OCI-LY7 (cell line): Measurements from ENCODE around the gene LRCH3. TPM values are rescaled to one million over a fixed set of nuclear protein-coding genes. Genes with fewer than 3 reads are reported as not detected.

Experiments used
- BruUV-seq: library from RNA; stranded (reverse); fragments of 400-500 nt; replicated peaks from 2 replicates; lab custom pipeline; 2021; lab: Mats Ljungman, UMichigan
- CTCF ChIA-PET: fragments of 300-600 bp; sonication (Branson Sonifier 250); formaldehyde crosslinking; loops from one replicate; lab custom pipeline; 2022; ENCODE audit warnings: antibody characterized with exemption; ENCODE audit not compliant: unreplicated experiment; lab: Charles Lee
- POLR2A ChIA-PET: fragments of 300-600 bp; sonication (Branson Sonifier 250); formaldehyde crosslinking; loops from one replicate; lab custom pipeline; 2022; ENCODE audit warnings: antibody characterized with exemption; lab: Charles Lee
- DNase-seq: peaks from one replicate; pipeline ENCODE4 v3.0.0-alpha.2; 2015; ENCODE audit warnings: low spot score
- H2AFZ ChIP-seq: fragments of 200-600 bp; sonication (generic), shearing (Covaris generic); 2 replicates; pipeline ENCODE4 v1.6.1; 2014; ENCODE audit warnings: mild to moderate bottlenecking, antibody characterized with exemption, low read length, moderate library complexity
- H3K27ac ChIP-seq: fragments of 200-600 bp; sonication (generic); 2 replicates; pipeline ENCODE4 v1.5.1; 2014; ENCODE audit warnings: mixed run types, low read depth, mild to moderate bottlenecking, moderate library complexity, low read length, inconsistent platforms; ENCODE audit not compliant: poor library complexity, severe bottlenecking
- H3K36me3 ChIP-seq: fragments of 200-600 bp; sonication (generic); 2 replicates; pipeline ENCODE4 v1.6.1; 2014; ENCODE audit warnings: mild to moderate bottlenecking, antibody characterized with exemption, low read length, moderate library complexity, mixed read lengths; ENCODE audit not compliant: insufficient read depth
- H3K4me1 ChIP-seq: fragments of 200-600 bp; sonication (generic); 2 replicates; pipeline ENCODE4 v1.5.1; 2014; ENCODE audit warnings: mild to moderate bottlenecking, low read length; ENCODE audit not compliant: insufficient read depth, poor library complexity, severe bottlenecking
- H3K4me2 ChIP-seq: fragments of 200-600 bp; sonication (generic); 2 replicates; pipeline ENCODE4 v1.6.1; 2014; ENCODE audit warnings: mild to moderate bottlenecking, low read length
- H3K4me3 ChIP-seq: fragments of 200-600 bp; sonication (generic); 2 replicates; pipeline ENCODE4 v1.5.1; 2014; ENCODE audit warnings: mild to moderate bottlenecking, low read depth, low read length; ENCODE audit not compliant: poor library complexity, severe bottlenecking
- H3K79me2 ChIP-seq: fragments of 200-600 bp; sonication (generic); 2 replicates; pipeline ENCODE4 v1.6.1; 2016; ENCODE audit warnings: low read depth, mild to moderate bottlenecking, low read length, moderate library complexity, mixed read lengths; ENCODE audit not compliant: insufficient read depth
- H3K9me2 ChIP-seq: fragments of 200-600 bp; sonication (generic); 2 replicates; pipeline ENCODE4 v1.6.1; 2016; ENCODE audit warnings: mild to moderate bottlenecking, low read length, mixed read lengths; ENCODE audit not compliant: insufficient read depth
- H3K9me3 ChIP-seq: fragments of 200-600 bp; sonication (generic); 2 replicates; pipeline ENCODE4 v1.6.1; 2014; ENCODE audit warnings: mild to moderate bottlenecking, mixed run types, low read length, mixed read lengths
- H4K20me1 ChIP-seq: fragments of 200-600 bp; sonication (generic); 2 replicates; pipeline ENCODE4 v1.6.1; 2014; ENCODE audit warnings: mild to moderate bottlenecking, antibody characterized with exemption, low read length, moderate library complexity, mixed read lengths; ENCODE audit not compliant: insufficient read depth
- EZH2phosphoT487 ChIP-seq: fragments of 200-600 bp; sonication (generic); IDR thresholded peaks from 2 replicates; pipeline ENCODE4 v1.6.1; 2018; ENCODE audit warnings: low read depth, borderline replicate concordance, mild to moderate bottlenecking, mixed run types, antibody characterized with exemption, low read length, moderate library complexity, mixed read lengths
- intact Hi-C: fragments of 100-400 bp; cut with micrococcal nuclease; formaldehyde crosslinking; loops from one replicate; pipeline ENCODE4 v1.10.0; 2022; ENCODE audit not compliant: unreplicated experiment
- total RNA-seq, 2 experiments: library from RNA; depleted of rRNA in 1 of 2; stranded (reverse); fragments of >200 nt in 1 of 2; shearing (Covaris generic) in 1 of 2; gene quantifications; 2 replicates each; pipeline ENCODE4 v1.2.3, GENCODE V29; 2014 to 2022
- TF ChIP-seq, protein P1 (sequence below): fragments of 200-600 bp; sonication (generic); conservative IDR thresholded peaks from 2 replicates; pipeline ENCODE4 v1.5.1; 2014; ENCODE audit warnings: mild to moderate bottlenecking, antibody characterized with exemption, low read length, moderate library complexity, mixed read lengths

LRCH3 gene
- total RNA-seq, 2 experiments from 2014 or later: 39.0 to 52.6 TPM

GRCh38 chr3:197750396-197750831 lies 40.6 kb upstream of the LRCH3 start:
- Histone ChIP-seq H3K4me1 (peaks cover 41% of the 10 kb centered on the region), H3K27ac (peak overlapping the region; percentile 76), H3K4me3 (peak overlapping the region; percentile 89), H3K9me2 (no peaks in the 10 kb centered on the region), H3K4me2 (peak overlapping the region; percentile 86), H3K79me2 (peaks cover 49% of the 10 kb centered on the region), H2AFZ (peak overlapping the region; percentile 84), H3K9me3 (no peaks in the 10 kb centered on the region), H4K20me1 (peaks cover 26% of the 10 kb centered on the region), H3K36me3 (no peaks in the 10 kb centered on the region)
- POLR2A ChIA-PET: interaction anchor here (0.6 to 1.4 kb wide), 4 partner anchors 15 to 244 kb away, joined by 4 to 6 read pairs (median 6); no protein-coding TSS in a partner anchor
- TF ChIP-seq EZH2phosphoT487: no peak
- TF ChIP-seq, protein P1, sequence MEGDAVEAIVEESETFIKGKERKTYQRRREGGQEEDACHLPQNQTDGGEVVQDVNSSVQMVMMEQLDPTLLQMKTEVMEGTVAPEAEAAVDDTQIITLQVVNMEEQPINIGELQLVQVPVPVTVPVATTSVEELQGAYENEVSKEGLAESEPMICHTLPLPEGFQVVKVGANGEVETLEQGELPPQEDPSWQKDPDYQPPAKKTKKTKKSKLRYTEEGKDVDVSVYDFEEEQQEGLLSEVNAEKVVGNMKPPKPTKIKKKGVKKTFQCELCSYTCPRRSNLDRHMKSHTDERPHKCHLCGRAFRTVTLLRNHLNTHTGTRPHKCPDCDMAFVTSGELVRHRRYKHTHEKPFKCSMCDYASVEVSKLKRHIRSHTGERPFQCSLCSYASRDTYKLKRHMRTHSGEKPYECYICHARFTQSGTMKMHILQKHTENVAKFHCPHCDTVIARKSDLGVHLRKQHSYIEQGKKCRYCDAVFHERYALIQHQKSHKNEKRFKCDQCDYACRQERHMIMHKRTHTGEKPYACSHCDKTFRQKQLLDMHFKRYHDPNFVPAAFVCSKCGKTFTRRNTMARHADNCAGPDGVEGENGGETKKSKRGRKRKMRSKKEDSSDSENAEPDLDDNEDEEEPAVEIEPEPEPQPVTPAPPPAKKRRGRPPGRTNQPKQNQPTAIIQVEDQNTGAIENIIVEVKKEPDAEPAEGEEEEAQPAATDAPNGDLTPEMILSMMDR: no peak
- BruUV-seq: no TSS peak
- CTCF ChIA-PET: interaction anchor here (1.3 kb wide), 1 partner anchor 15 kb away, joined by 3 read pairs; no protein-coding TSS in a partner anchor
- peak; percentile 85 for DNase-seq
- intact Hi-C loops: loop anchor here (1.0 to 2.0 kb wide), 2 partner anchors 38 to 40 kb away; partner anchors contain the start of gene LRCH3

- H2AFZ ChIP-seq: no peak overlapping the region
- peaks cover 26% of the 10 kb centered on the region for H4K20me1 ChIP-seq
- no peaks in the 10 kb centered on the region for H3K9me2 ChIP-seq
- H3K4me2 ChIP-seq: peak overlapping the region; percentile 86
- TSS peak; percentile 23 for BruUV-seq
- H3K36me3 ChIP-seq: no peaks in the 10 kb centered on the region
- H3K4me1 ChIP-seq: peaks cover 41% of the 10 kb centered on the region
- intact Hi-C loops: loop anchor here (1.0 to 2.0 kb wide), 2 partner anchors 39 to 40 kb away; partner anchors contain the start of gene LRCH3
- ChIA-PET POLR2A (interaction anchor here (0.6 to 1.4 kb wide), 7 partner anchors 15 to 38 kb away, joined by 3 to 6 read pairs (median 4); no protein-coding TSS in a partner anchor), CTCF (interaction anchor here (1.3 kb wide), 1 partner anchor 15 kb away, joined by 3 read pairs; no protein-coding TSS in a partner anchor)
- peak overlapping the region; percentile 89 for H3K4me3 ChIP-seq
- peak overlapping the region; percentile 76 for H3K27ac ChIP-seq
- DNase-seq: peak; percentile 41
- H3K9me3 ChIP-seq: no peaks in the 10 kb centered on the region
- no peak for TF ChIP-seq EZH2phosphoT487
- TF ChIP-seq, protein P1: no peak
- peaks cover 55% of the 10 kb centered on the region for H3K79me2 ChIP-seq
These were observed 40.0 kb upstream of the LRCH3 start for GRCh38 chr3:197750858-197751737.
